ENCODE results near the gene NOS1AP. TPM values are rescaled to one million over a fixed set of nuclear protein-coding genes. Genes with fewer than 3 reads are reported as not detected.

Gene NOS1AP
- total RNA-seq, 4 donors from 2014 or later: 0.99 to 9.0 (median 4.0) TPM

DNA sequence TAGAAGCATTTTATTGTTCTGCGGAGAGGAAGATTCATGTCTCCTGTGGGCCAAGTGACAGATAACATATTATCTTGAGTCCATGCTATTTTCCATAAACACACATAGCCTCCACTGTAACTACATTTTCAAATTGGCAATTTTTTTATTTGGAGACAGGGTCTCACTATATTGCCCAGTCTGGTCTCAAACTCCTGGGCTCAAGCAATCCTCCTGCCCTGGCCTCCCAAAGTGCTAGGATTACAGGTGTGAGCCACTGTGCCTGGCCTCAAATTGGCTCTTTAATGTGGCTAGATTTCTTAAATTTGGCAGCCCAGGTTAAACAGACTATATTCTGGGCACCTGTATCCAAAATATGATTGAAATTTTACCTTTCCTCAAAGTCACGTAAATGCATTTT, 13.8 kb downstream of the NOS1AP start:
- H3K27ac ChIP-seq (replicated peaks in 1 of 4): no peak overlapping the region
- H3K4me1 ChIP-seq: peaks cover 6 to 14% (median 11%) of the 10 kb centered on the region in 4 donors
- no peaks in the 10 kb centered on the region for H3K27me3 ChIP-seq
- no peak for DNase-seq (ENCODE audit: extremely low spot score)
- H3K9me3 ChIP-seq: no peaks in the 10 kb centered on the region
- intact Hi-C loops (cut with DNase I): no loop called here
- TF ChIP-seq EP300 (IDR thresholded peaks at IDR 0.05) (no peak), POLR2AphosphoS5 (IDR thresholded peaks at IDR 0.05) (no peak), POLR2A (IDR thresholded peaks at IDR 0.05; ENCODE audit: low read depth) (no peak)
- TF ChIP-seq, protein P1, sequence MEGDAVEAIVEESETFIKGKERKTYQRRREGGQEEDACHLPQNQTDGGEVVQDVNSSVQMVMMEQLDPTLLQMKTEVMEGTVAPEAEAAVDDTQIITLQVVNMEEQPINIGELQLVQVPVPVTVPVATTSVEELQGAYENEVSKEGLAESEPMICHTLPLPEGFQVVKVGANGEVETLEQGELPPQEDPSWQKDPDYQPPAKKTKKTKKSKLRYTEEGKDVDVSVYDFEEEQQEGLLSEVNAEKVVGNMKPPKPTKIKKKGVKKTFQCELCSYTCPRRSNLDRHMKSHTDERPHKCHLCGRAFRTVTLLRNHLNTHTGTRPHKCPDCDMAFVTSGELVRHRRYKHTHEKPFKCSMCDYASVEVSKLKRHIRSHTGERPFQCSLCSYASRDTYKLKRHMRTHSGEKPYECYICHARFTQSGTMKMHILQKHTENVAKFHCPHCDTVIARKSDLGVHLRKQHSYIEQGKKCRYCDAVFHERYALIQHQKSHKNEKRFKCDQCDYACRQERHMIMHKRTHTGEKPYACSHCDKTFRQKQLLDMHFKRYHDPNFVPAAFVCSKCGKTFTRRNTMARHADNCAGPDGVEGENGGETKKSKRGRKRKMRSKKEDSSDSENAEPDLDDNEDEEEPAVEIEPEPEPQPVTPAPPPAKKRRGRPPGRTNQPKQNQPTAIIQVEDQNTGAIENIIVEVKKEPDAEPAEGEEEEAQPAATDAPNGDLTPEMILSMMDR (IDR thresholded peaks at IDR 0.05): no peak
- H3K4me3 ChIP-seq: no peak overlapping the region
- 95% methylated on average over 2 of the region's 2 CpGs for WGBS
- H3K36me3 ChIP-seq: no peaks in the 10 kb centered on the region

DNA sequence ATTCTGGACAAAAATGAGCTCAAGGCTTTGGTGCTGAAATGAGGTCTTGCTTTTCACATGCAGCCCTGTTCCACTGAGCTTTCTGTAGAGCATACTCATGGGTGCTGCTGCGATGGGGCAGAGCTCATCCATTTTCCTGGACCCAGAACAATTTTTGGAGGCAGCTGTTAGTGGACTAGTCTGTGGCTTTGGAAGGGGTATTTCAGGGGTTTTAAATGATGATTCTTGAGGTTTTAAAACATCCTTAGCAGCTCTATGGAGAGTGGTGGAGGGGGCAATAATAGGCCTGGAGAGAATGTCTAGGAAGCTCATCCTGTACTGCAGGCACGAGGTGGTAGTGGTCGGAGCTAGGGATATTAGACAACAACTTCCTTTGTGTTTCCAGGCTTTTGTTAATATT, 16.5 kb downstream of the NOS1AP start:
- DNase-seq (ENCODE audit: extremely low spot score): peak; percentile 85
- H3K36me3 ChIP-seq: no peaks in the 10 kb centered on the region
- intact Hi-C loops (cut with DNase I): no loop called here
- no peak overlapping the region for H3K4me3 ChIP-seq
- H3K4me1 ChIP-seq: peaks cover 0 to 2% (median 0%) of the 10 kb centered on the region in 4 donors
- no peak overlapping the region for H3K27ac ChIP-seq (replicated peaks in 1 of 4)
- TF ChIP-seq POLR2AphosphoS5 (IDR thresholded peaks at IDR 0.05) (no peak), EP300 (IDR thresholded peaks at IDR 0.05) (no peak), POLR2A (IDR thresholded peaks at IDR 0.05; ENCODE audit: low read depth) (no peak)
- TF ChIP-seq, protein P1 (IDR thresholded peaks at IDR 0.05): no peak
- WGBS: 93% methylated on average over 3 of the region's 3 CpGs
- H3K27me3 ChIP-seq: no peaks in the 10 kb centered on the region
- no peaks in the 10 kb centered on the region for H3K9me3 ChIP-seq

DNA sequence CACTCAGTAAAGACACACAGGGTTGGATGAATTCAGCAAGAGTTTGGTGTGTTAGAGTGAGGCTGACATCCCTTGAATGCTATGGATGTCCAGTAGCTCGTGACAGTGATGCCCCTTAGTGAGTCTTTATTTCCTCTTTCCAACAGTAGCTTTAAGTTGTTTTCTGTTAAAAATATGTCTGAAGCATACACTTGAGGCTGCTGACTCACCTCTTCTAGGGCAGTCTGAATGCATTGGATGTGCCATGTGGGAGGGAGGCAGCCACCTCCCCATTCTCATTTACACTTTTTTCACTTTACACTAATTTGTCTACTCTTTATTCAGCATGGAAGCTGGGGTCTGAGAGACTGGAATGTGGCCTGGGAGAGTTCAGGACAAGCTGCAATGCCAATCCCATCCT, 17.6 kb downstream of the NOS1AP start:
- Histone ChIP-seq H3K27ac (replicated peaks in 1 of 4) (no peak overlapping the region), H3K9me3 (no peaks in the 10 kb centered on the region), H3K27me3 (no peaks in the 10 kb centered on the region), H3K36me3 (no peaks in the 10 kb centered on the region), H3K4me1 (no peaks in the 10 kb centered on the region), H3K4me3 (no peak overlapping the region)
- intact Hi-C loops (cut with DNase I): no loop called here
- WGBS: 94% methylated on average over 1 of the region's 1 CpG
- peak; percentile 91 for DNase-seq (ENCODE audit: extremely low spot score)
- TF ChIP-seq POLR2AphosphoS5 (IDR thresholded peaks at IDR 0.05) (no peak), EP300 (IDR thresholded peaks at IDR 0.05) (no peak), POLR2A (IDR thresholded peaks at IDR 0.05; ENCODE audit: low read depth) (no peak)

DNA sequence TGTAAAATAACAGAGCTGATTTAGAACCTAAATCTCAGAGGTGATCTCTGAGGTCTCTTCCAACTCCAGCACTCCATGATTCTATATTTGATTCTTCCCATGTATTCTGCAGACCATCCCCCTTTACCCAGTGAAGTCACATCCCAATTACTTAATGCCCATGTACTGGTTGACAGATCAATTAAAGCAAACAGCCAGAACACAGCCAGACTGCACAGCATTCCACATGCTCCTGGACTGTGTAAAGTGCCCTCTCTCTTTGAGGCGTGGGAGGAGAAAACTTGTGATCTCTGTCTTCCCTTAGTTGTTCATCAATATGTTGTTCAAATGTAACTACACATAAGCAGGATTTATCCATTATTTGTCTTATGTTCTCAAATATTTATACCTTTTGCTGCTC, 18.1 kb downstream of the NOS1AP start:
- no peaks in the 10 kb centered on the region for H3K27me3 ChIP-seq
- TF ChIP-seq, protein P1 (IDR thresholded peaks at IDR 0.05): no peak
- TF ChIP-seq POLR2AphosphoS5 (IDR thresholded peaks at IDR 0.05): no peak
- no peak for TF ChIP-seq EP300 (IDR thresholded peaks at IDR 0.05)
- no peak for TF ChIP-seq POLR2A (IDR thresholded peaks at IDR 0.05; ENCODE audit: low read depth)
- intact Hi-C loops (cut with DNase I): no loop called here
- H3K4me1 ChIP-seq: no peaks in the 10 kb centered on the region
- no peaks in the 10 kb centered on the region for H3K9me3 ChIP-seq
- H3K27ac ChIP-seq (replicated peaks in 1 of 4): no peak overlapping the region
- H3K36me3 ChIP-seq: no peaks in the 10 kb centered on the region
- peak; percentile 42 for DNase-seq (ENCODE audit: extremely low spot score)
- H3K4me3 ChIP-seq: no peak overlapping the region
- WGBS: 95% methylated on average over 1 of the region's 1 CpG

DNA sequence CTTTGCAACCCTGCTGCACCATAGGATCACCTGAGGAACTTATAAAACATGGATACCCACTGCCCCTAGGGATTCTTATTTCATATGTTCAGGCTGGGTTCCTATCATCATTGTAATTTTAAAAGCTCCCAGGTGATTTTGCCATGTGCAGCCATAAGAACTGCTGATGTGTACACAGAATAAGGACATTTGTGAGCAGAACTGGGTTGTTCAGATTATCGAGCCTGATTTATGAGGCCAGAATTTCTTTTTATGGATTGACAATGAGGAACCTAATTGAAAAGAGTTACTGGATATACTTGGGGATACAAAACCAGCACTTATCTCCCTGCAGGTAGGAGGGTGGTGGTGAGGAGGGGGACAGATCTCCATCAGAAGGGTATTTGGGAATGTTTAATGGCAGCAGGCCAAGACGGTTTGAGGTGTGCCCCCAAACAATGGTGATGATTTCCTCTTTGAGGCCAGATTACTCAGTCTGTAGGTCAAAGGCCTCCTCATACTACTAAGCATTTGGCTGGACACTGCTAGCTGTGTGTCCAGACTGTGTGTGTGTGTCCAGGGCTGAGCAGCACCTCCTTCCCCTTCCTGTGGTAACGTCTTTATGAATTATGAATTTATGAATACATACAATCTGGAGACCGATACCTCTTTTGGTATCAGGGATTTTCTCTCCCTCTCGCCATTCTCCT, 18.9 kb downstream of the NOS1AP start:
- H3K36me3 ChIP-seq: no peaks in the 10 kb centered on the region
- H3K4me1 ChIP-seq: no peaks in the 10 kb centered on the region
- no peak for TF ChIP-seq POLR2A (IDR thresholded peaks at IDR 0.05; ENCODE audit: low read depth)
- TF ChIP-seq EP300 (IDR thresholded peaks at IDR 0.05): no peak
- TF ChIP-seq, protein P1 (IDR thresholded peaks at IDR 0.05): no peak
- TF ChIP-seq POLR2AphosphoS5 (IDR thresholded peaks at IDR 0.05): no peak
- H3K27ac ChIP-seq (replicated peaks in 1 of 4): no peak overlapping the region
- H3K27me3 ChIP-seq: no peaks in the 10 kb centered on the region
- no peaks in the 10 kb centered on the region for H3K9me3 ChIP-seq
- DNase-seq (ENCODE audit: extremely low spot score): peak; percentile 34
- WGBS: 83% methylated on average over 5 of the region's 5 CpGs
- intact Hi-C loops (cut with DNase I): no loop called here
- H3K4me3 ChIP-seq: no peak overlapping the region

Data from esophagus muscularis mucosa (tissue), 4 donors.